CD4-positive, alpha-beta memory T cell (primary cell): ENCODE data around the gene PRAC1. TPM values are rescaled to one million over a fixed set of nuclear protein-coding genes. Genes with fewer than 3 reads are reported as not detected.
"Not testable (repeated sequence)": the region's sequence is repeated elsewhere in the genome, so short reads cannot be mapped to it uniquely, and the experiment has no call there.

Source experiments
- CTCF ChIA-PET: fragments of 350-600 bp; sonication (Branson Sonifier 250); formaldehyde crosslinking; loops from one replicate; lab custom pipeline; 2021; ENCODE audit warnings: inconsistent platforms; ENCODE audit not compliant: partially characterized antibody; lab: Charles Lee
- POLR2A ChIA-PET: fragments of 350-600 bp; sonication (Branson Sonifier 250); formaldehyde crosslinking; loops from one replicate; lab custom pipeline; 2021; ENCODE audit not compliant: partially characterized antibody; lab: Charles Lee
- DNase-seq, 5 donors: peaks; one replicate each; pipeline versions ENCODE4 v3.0.0 to v3.0.0-alpha.2; 2020 to 2022; ENCODE audit warnings: mixed read lengths in 1 of 5
- H3K27ac ChIP-seq: one replicate; pipeline ENCODE4 v1.7.0; 2013; ENCODE audit warnings: low read depth, low read length
- H3K27me3 ChIP-seq: 2 replicates; pipeline ENCODE4 v1.7.0; 2013; ENCODE audit warnings: mild to moderate bottlenecking, low read length, moderate library complexity; ENCODE audit not compliant: insufficient read depth
- H3K36me3 ChIP-seq: 2 replicates; pipeline ENCODE4 v1.7.0; 2013; ENCODE audit warnings: mild to moderate bottlenecking, low read length, moderate library complexity; ENCODE audit not compliant: insufficient read depth
- H3K4me1 ChIP-seq: 2 replicates; pipeline ENCODE4 v1.7.0; 2013; ENCODE audit warnings: mild to moderate bottlenecking, low read length, moderate library complexity; ENCODE audit not compliant: insufficient read depth
- H3K4me3 ChIP-seq, 2 donors: one replicate each; pipeline ENCODE4 v1.7.0; 2013; ENCODE audit warnings: low read length in 2 of 2, mild to moderate bottlenecking in 1 of 2
- H3K9me3 ChIP-seq, 2 donors: one replicate each; pipeline ENCODE4 v1.7.0; 2013; ENCODE audit warnings: low read length in 2 of 2, control low read depth in 1 of 2; ENCODE audit not compliant: control insufficient read depth in 1 of 2
- H3K27ac Mint-ChIP-seq, 7 donors: one replicate each; pipeline ENCODE4 v1.8.0; 2020 to 2021; ENCODE audit warnings: mixed read lengths in 7 of 7, mild to moderate bottlenecking in 6 of 7, inconsistent platforms in 3 of 7, moderate library complexity in 3 of 7
- H3K27me3 Mint-ChIP-seq, 2 donors: one replicate each; pipeline ENCODE4 v1.8.0; 2020 to 2021; ENCODE audit warnings: mixed read lengths in 2 of 2
- H3K36me3 Mint-ChIP-seq, 2 donors: one replicate each; pipeline ENCODE4 v1.8.0; 2020 to 2021; ENCODE audit warnings: mixed read lengths in 2 of 2, inconsistent platforms in 1 of 2, mild to moderate bottlenecking in 1 of 2
- H3K4me1 Mint-ChIP-seq, 4 donors: one replicate each; pipeline ENCODE4 v1.8.0; 2020 to 2021; ENCODE audit warnings: mixed read lengths in 4 of 4, mild to moderate bottlenecking in 1 of 4
- H3K4me3 Mint-ChIP-seq, 8 donors: one replicate each; pipeline ENCODE4 v1.8.0; 2020 to 2021; ENCODE audit warnings: mixed read lengths in 8 of 8, mild to moderate bottlenecking in 7 of 8, moderate library complexity in 6 of 8, inconsistent platforms in 3 of 8
- H3K9me3 Mint-ChIP-seq, 8 donors: one replicate each; pipeline ENCODE4 v1.8.0; 2020 to 2021; ENCODE audit warnings: mixed read lengths in 8 of 8, mild to moderate bottlenecking in 5 of 8, inconsistent platforms in 3 of 8, moderate library complexity in 1 of 8
- intact Hi-C: fragments of 100-400 bp; cut with micrococcal nuclease; formaldehyde crosslinking; loops from one replicate; pipeline ENCODE4 v1.15.1; 2023
- polyA plus RNA-seq, 2 donors: library from polyadenylated mRNA; unstranded; fragments of 300-500 nt; fragmentation: Illumina TruSeq; gene quantifications; one replicate each; pipeline ENCODE4 v1.2.3, GENCODE V29; 2021
- total RNA-seq, 2 experiments: library from RNA; stranded (reverse); gene quantifications; one replicate each; pipeline ENCODE4 v1.2.3, GENCODE V29; 2021

Gene PRAC1
- total and polyA plus RNA-seq, 4 experiments from 2014 or later, result not detected

DNA sequence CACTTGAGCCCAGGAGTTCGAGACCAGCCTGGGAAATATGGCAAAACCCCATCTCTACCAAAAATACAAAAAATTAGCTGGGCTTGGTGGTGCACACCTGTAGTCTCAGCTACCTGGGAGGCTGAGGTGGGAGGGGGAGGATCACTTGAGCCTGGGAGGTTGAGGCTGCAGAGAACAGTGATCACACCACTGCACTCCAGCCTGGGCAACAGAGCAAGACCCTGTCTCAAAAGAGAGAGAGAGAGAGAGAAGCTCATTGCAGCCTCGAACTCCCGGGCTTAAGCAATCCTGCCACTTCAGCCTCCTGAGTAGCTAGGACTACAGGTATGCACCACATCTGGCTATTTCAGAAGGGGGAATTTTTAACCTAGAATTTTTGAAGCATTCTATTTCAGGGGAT is 5.8 kb downstream of the PRAC1 start:
- POLR2A ChIA-PET, result interaction anchor here (1.0 kb wide), 1 partner anchor 11 kb away, joined by 3 read pairs; no protein-coding TSS in a partner anchor
- H3K27ac Mint-ChIP-seq, result peak overlapping the region in 2 of 7 donors; percentile 35 to 75
- H3K9me3 ChIP-seq, H3K4me3 Mint-ChIP-seq, H3K4me3 ChIP-seq, H3K36me3 ChIP-seq, H3K36me3 Mint-ChIP-seq, H3K27ac ChIP-seq, CTCF ChIA-PET, DNase-seq: not testable (repeated sequence)
- intact Hi-C loops, result loop anchor here (5.0 kb wide), 1 partner anchor 36 kb away; no protein-coding TSS in a partner anchor
- peaks cover 7 to 31% (median 15%) of the 10 kb centered on the region in 4 donors for H3K4me1 Mint-ChIP-seq
- H3K9me3 Mint-ChIP-seq, result peaks cover 0 to 22% (median 6%) of the 10 kb centered on the region in 8 donors
- peaks cover 59 to 67% of the 10 kb centered on the region in 2 donors for H3K27me3 Mint-ChIP-seq
- peaks cover 58% of the 10 kb centered on the region for H3K27me3 ChIP-seq
- peaks cover 13% of the 10 kb centered on the region for H3K4me1 ChIP-seq

DNA sequence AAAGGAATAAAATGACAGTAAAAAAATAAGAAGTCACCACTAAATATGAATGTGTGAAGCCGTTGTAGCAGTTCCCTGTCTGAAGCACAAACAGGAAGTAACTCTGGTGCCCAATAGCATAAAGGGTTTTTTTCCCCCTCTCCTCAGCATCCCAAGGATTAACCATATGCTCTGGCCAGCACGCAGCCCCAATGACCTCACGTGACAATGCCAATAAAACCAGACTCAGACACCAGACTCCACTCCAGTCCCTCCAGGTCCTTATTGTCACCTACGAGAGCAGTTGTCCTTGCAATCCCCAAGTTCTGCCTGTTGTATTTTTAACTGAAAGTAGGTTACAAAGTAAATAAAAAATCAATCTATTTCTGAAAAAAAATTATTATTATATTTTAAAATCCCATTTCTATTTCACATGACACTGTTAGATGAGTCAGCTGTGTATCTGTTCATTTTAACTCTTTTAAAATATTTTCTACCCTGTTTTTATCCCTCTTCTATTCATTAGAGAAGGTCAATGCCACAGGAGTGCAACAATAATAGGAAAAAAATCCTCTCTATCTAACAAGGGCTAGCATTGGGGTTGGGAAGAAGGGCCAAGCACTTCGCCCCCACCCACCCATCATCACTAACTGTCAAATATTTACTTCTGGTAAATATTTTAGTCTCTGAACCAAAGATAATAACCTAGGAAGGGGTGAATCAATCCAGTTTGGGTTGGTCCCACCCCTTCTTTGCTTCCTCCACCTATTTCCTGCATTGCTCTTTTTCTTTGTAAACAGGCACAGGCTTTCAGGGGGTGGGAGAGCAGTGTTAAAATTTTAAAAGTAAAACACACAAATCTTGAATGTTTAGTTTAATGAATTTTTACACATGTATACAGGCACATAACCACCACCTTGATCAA is 6.6 kb downstream of the PRAC1 start:
- CTCF ChIA-PET, result no interaction called here
- intact Hi-C loops, result loop anchor here (5.0 kb wide), 1 partner anchor 37 kb away; no protein-coding TSS in a partner anchor
- H3K27me3 Mint-ChIP-seq, result peaks cover 58 to 66% of the 10 kb centered on the region in 2 donors
- Histone ChIP-seq H3K9me3 (no peaks in the 10 kb centered on the region), H3K4me3 (no peak overlapping the region), H3K27ac (no peak overlapping the region), H3K4me1 (peaks cover 13% of the 10 kb centered on the region), H3K36me3 (no peaks in the 10 kb centered on the region), H3K27me3 (peaks cover 55% of the 10 kb centered on the region)
- no peak overlapping the region for H3K4me3 Mint-ChIP-seq
- POLR2A ChIA-PET, result interaction anchor here (1.0 kb wide), 1 partner anchor 12 kb away, joined by 3 read pairs; no protein-coding TSS in a partner anchor
- peaks cover 7 to 28% (median 15%) of the 10 kb centered on the region in 4 donors for H3K4me1 Mint-ChIP-seq
- H3K9me3 Mint-ChIP-seq, result peaks cover 0 to 21% (median 6%) of the 10 kb centered on the region in 8 donors
- peaks cover 0 to 2% of the 10 kb centered on the region in 2 donors for H3K36me3 Mint-ChIP-seq
- peak overlapping the region in 2 of 7 donors; percentile 41 to 75 for H3K27ac Mint-ChIP-seq
- no peak for DNase-seq

DNA sequence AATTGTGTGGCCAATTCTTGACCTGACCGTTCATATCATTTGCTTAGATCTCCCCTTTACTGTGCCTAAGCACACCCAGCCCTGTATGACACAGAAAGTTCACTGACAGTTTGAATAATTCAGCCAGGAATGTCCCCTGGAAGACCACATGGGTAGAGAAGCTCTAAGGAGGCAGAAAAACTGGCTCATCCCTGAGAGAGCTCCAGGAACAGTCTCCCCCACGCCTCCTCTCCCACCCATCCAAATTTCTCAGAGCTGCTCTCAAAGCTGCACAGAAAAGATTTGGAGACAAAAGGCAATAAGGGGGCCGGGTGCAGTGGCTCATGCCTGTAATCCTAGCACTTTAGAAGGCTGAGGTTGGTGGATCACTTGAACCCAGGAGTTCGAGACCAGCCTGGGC is 11.2 kb downstream of the PRAC1 start:
- POLR2A ChIA-PET, result no interaction called here
- Mint-ChIP-seq H3K27ac (no peak overlapping the region), H3K27me3 (peaks cover 45 to 50% of the 10 kb centered on the region in 2 donors), H3K36me3 (no peaks in the 10 kb centered on the region), H3K4me1 (no peaks in the 10 kb centered on the region), H3K4me3 (no peak overlapping the region), H3K9me3 (no peaks in the 10 kb centered on the region)
- CTCF ChIA-PET, result no interaction called here
- intact Hi-C loops, result no loop called here
- H3K27me3 ChIP-seq, result peaks cover 21% of the 10 kb centered on the region
- H3K36me3 ChIP-seq, result no peaks in the 10 kb centered on the region
- H3K9me3 ChIP-seq, result no peaks in the 10 kb centered on the region
- DNase-seq, result no peak
- H3K4me3 ChIP-seq, result no peak overlapping the region
- H3K27ac ChIP-seq, result no peak overlapping the region
- peaks cover 3% of the 10 kb centered on the region for H3K4me1 ChIP-seq

DNA sequence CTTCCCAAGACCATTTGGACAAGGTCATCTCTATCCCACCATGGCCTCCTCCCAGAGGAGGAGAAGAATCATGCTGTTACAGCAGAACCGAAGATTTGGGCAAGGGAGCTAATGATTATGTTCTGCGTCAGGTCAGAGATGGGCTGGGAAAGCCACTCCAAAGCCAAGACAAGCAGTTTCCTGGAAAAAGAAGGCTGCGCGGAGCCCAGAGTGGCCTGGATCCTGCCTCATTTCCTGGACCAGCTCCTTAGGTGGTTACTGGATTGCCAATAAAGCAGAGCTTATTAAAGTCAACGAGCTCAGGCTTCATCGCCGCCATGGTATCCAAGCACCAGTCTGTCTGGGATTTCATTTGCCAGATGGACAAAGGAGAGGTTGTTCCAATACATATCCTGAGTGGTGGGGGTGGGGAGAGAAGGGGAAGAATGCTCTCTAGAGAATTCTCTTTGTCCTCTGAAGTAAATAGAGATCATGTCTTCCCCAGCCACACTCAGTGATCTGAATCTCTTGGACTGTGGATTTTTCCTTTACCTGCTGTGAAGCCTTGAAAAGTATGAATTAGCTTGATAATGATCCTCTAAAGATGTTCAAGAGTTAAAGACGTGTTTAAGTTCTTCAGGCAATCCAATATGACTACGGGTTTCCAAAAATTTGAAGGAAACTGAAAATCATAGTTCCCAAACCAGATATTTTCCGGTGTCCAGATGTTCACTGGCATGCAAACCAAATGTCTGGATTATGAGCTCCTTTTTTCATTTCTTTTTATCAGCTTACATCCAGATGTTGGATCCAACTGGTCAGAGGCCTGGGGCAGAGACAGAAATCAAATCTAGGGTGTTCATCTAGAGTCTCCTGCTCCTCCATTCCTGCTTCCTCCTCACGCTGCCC is 17.7 kb downstream of the PRAC1 start:
- no peak for DNase-seq
- intact Hi-C loops, result no loop called here
- Histone ChIP-seq H3K27me3 (peaks cover 21% of the 10 kb centered on the region), H3K4me1 (no peaks in the 10 kb centered on the region), H3K36me3 (no peaks in the 10 kb centered on the region), H3K27ac (no peak overlapping the region), H3K9me3 (no peaks in the 10 kb centered on the region), H3K4me3 (no peak overlapping the region)
- no peaks in the 10 kb centered on the region for H3K4me1 Mint-ChIP-seq
- ChIA-PET CTCF (interaction anchor here (0.8 to 1.7 kb wide), 3 partner anchors 20 to 174 kb away, joined by 3 to 6 read pairs (median 4); no protein-coding TSS in a partner anchor), POLR2A (no interaction called here)
- no peaks in the 10 kb centered on the region for H3K36me3 Mint-ChIP-seq
- no peak overlapping the region for H3K27ac Mint-ChIP-seq
- no peak overlapping the region for H3K4me3 Mint-ChIP-seq
- H3K27me3 Mint-ChIP-seq, result peaks cover 41 to 46% of the 10 kb centered on the region in 2 donors
- H3K9me3 Mint-ChIP-seq, result no peaks in the 10 kb centered on the region

DNA sequence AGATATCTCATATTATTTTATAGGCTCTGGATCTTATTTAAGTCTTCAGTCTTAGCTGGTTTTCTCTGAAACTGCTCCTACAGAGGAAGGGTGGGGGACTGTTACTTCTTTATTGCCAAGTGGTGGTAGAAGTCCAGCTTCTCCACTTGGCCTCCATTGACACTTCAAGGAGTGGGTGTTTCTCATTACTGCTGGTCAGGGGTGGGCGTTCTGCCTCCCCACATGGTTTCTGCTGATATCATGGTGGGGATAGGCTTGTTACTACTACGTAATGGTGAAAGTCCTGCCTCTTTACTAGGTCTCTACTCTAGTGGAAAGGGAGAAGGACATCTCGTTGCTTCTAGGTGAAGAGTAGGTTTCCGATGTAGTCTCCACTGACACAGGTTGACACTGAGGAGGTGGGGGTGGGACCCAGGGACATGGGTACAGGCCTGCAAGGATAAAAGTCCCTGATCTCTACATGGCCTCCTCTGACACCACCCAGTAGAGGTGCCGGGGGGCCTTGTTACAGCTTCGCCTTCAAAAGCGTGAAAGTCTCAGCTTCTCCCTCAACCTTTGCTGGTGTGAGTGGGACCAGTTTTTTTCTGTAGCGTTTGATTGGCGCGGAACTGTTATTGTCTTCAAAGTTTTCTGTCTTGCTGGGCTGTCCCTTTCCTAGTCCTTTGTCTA is 20.3 kb downstream of the PRAC1 start:
- Mint-ChIP-seq H3K36me3 (no peaks in the 10 kb centered on the region), H3K4me1 (no peaks in the 10 kb centered on the region), H3K9me3 (no peaks in the 10 kb centered on the region), H3K27me3 (peaks cover 37 to 41% of the 10 kb centered on the region in 2 donors), H3K27ac (no peak overlapping the region), H3K4me3 (no peak overlapping the region)
- Histone ChIP-seq H3K36me3 (no peaks in the 10 kb centered on the region), H3K4me3 (no peak overlapping the region), H3K4me1 (no peaks in the 10 kb centered on the region), H3K27ac (no peak overlapping the region), H3K9me3 (no peaks in the 10 kb centered on the region), H3K27me3 (peaks cover 27% of the 10 kb centered on the region)
- POLR2A ChIA-PET, result no interaction called here
- CTCF ChIA-PET, result no interaction called here
- DNase-seq, result no peak
- intact Hi-C loops, result no loop called here

DNA sequence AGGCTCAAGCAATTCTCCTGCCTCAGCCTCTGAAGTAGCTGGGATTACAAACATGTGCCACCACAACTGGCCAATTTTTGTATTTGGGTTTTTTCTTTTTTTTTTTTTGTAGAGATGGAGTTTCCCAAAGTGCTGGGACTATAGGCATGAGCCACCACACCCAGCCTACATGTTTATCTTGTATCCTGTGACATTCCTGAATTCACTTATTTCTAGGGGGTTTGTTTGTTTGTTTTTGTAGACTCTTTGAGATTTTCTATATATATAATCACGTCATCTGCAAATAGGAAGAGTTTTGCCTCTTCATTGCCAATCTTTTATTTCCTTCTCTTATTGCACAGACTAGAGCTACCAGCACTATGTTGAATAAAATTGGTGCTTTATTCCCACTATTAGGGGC is 29.1 kb downstream of the PRAC1 start:
- Mint-ChIP-seq H3K27me3 (peaks cover 24 to 25% of the 10 kb centered on the region in 2 donors), H3K36me3 (peaks cover 0 to 3% of the 10 kb centered on the region in 2 donors), H3K4me3 (no peak overlapping the region), H3K9me3 (peaks cover 0 to 17% (median 6%) of the 10 kb centered on the region in 8 donors), H3K4me1 (no peaks in the 10 kb centered on the region), H3K27ac (no peak overlapping the region)
- DNase-seq, result no peak
- Histone ChIP-seq H3K27ac (no peak overlapping the region), H3K9me3 (no peaks in the 10 kb centered on the region), H3K27me3 (peaks cover 12% of the 10 kb centered on the region), H3K36me3 (no peaks in the 10 kb centered on the region), H3K4me1 (no peaks in the 10 kb centered on the region), H3K4me3 (no peak overlapping the region)
- intact Hi-C loops, result no loop called here
- CTCF ChIA-PET, result interaction anchor here (1.0 to 1.7 kb wide), 2 partner anchors 12 to 15 kb away, joined by 3 read pairs; no protein-coding TSS in a partner anchor
- POLR2A ChIA-PET, result no interaction called here
